Fibroblast of skin of back (primary cell): ENCODE measurements around the gene GCN1. TPM values are rescaled to one million over a fixed set of nuclear protein-coding genes. Genes with fewer than 3 reads are reported as not detected.
A peak's percentile ranks its signal among the peaks of the same experiment; 100 is the strongest.
"Not testable (repeated sequence)": the region's sequence is repeated elsewhere in the genome, so short reads cannot be mapped to it uniquely, and the experiment has no call there.

ENCODE experiments used
- DNase-seq: peaks from one replicate; pipeline ENCODE4 v3.0.0-alpha.2; 2013
- polyA plus RNA-seq, 2 experiments: library from polyadenylated mRNA; unstranded; fragments of 120-200 nt; gene quantifications; one replicate each; pipeline ENCODE4 v1.2.1, GENCODE V29; 2013; ENCODE audit not compliant: insufficient read length in 2 of 2

Gene GCN1, protein sequence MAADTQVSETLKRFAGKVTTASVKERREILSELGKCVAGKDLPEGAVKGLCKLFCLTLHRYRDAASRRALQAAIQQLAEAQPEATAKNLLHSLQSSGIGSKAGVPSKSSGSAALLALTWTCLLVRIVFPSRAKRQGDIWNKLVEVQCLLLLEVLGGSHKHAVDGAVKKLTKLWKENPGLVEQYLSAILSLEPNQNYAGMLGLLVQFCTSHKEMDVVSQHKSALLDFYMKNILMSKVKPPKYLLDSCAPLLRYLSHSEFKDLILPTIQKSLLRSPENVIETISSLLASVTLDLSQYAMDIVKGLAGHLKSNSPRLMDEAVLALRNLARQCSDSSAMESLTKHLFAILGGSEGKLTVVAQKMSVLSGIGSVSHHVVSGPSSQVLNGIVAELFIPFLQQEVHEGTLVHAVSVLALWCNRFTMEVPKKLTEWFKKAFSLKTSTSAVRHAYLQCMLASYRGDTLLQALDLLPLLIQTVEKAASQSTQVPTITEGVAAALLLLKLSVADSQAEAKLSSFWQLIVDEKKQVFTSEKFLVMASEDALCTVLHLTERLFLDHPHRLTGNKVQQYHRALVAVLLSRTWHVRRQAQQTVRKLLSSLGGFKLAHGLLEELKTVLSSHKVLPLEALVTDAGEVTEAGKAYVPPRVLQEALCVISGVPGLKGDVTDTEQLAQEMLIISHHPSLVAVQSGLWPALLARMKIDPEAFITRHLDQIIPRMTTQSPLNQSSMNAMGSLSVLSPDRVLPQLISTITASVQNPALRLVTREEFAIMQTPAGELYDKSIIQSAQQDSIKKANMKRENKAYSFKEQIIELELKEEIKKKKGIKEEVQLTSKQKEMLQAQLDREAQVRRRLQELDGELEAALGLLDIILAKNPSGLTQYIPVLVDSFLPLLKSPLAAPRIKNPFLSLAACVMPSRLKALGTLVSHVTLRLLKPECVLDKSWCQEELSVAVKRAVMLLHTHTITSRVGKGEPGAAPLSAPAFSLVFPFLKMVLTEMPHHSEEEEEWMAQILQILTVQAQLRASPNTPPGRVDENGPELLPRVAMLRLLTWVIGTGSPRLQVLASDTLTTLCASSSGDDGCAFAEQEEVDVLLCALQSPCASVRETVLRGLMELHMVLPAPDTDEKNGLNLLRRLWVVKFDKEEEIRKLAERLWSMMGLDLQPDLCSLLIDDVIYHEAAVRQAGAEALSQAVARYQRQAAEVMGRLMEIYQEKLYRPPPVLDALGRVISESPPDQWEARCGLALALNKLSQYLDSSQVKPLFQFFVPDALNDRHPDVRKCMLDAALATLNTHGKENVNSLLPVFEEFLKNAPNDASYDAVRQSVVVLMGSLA (N-terminal part only)
- 56.1 TPM for polyA plus RNA-seq (2013, experiment 1 of 2; ENCODE audit: insufficient read length)
- 45.1 TPM for polyA plus RNA-seq (2013, experiment 2 of 2; ENCODE audit: insufficient read length)

- peak; percentile 81 for DNase-seq
These were observed at the start of gene GCN1 for GRCh38 chr12:120194534-120195395. Gene GCN1 (minus strand): TSS chr12:120194715. CDS start chr12:120194697, 18 bp downstream.

- no peak for DNase-seq
These were observed 48.6 kb upstream of the GCN1 start for GRCh38 chr12:120242971-120243699.

- no peak for DNase-seq
These were observed 47.8 kb upstream of the GCN1 start for GRCh38 chr12:120242275-120242799.

- no peak for DNase-seq
These were observed 47.2 kb upstream of the GCN1 start for GRCh38 chr12:120241561-120242274.

- DNase-seq = no peak
These were observed 45.9 kb upstream of the GCN1 start for GRCh38 chr12:120240495-120240833.

DNA sequence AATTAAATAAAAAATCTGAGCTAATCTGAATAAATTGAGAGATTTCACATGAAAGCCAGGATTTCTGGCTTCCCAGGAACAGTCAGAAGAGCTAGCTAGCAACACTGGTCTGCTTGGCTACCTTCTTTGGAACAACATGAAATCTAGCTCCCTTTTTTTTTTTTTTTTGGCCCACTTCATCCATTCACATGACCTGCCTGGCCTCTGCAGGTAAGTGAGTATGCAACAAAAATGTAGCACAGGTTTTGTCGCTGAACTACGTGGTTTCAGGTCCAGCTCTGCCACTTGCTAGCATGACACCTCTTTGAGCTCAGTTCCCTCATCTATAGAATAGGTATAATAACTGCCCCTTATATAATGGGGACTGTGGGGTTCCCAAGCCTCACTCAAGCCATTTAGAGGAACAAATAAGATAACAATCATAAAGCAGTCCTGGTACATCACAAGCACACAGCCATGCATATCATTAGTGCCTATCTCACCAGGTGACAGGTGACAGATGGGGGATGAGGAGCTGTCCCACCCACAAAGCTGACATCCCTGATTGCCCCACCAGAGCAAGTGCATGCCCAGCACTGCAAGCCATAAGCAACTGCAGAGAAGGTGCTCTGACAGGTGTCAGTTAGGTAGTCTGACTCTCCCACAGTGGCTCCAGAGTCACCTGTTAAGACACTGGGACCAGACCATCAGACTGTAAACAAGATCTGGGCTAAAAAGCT lies 45.4 kb upstream of the GCN1 start:
- DNase-seq = no peak

- no peak for DNase-seq
These were observed 44.4 kb upstream of the GCN1 start for GRCh38 chr12:120238839-120239445.

- DNase-seq = no peak
These were observed 43.7 kb upstream of the GCN1 start for GRCh38 chr12:120238217-120238616.

- DNase-seq = peak; percentile 90
These were observed 43.1 kb upstream of the GCN1 start for GRCh38 chr12:120237360-120238171.

GRCh38 chr12:120236809-120237208 lies 42.3 kb upstream of the GCN1 start:
- not testable (repeated sequence) for DNase-seq

GRCh38 chr12:120235369-120236323 lies 41.1 kb upstream of the GCN1 start:
- peak; percentile 48 for DNase-seq

DNA sequence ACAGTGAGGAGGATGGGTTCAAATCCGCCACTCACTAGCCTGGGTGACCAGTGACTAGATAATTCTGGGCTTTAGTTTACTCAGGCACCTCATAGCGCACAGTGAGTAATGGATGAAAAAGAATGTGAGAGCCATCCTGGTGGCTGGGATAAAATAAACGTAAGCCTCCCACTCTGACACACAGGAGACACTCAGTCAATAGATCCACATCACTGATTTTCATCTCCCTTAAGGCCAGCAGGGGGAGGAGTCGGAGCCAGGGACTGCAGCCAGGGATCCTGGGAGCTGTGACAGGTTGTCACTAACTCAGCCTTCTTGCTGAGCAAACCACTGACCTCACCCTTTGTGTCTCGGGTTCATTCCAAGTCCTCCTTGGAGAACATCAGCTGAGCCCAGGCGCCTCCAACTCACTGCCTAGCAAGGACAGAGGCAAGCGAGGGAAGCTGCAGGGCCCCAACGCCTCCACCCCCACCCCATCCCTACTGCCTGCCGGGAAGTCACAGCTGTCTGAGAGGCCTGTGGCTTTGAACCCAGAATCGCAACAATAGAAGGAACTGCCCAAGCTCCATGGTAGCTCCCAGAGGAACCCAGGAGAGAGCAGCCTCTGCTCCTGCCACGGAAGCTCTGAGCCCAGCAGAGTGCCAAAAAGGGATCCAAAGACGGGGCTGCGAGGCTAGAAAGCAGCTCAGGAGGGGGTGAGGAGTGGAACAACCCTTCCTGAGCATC lies 40.3 kb upstream of the GCN1 start:
- peak; percentile 99 for DNase-seq

DNA sequence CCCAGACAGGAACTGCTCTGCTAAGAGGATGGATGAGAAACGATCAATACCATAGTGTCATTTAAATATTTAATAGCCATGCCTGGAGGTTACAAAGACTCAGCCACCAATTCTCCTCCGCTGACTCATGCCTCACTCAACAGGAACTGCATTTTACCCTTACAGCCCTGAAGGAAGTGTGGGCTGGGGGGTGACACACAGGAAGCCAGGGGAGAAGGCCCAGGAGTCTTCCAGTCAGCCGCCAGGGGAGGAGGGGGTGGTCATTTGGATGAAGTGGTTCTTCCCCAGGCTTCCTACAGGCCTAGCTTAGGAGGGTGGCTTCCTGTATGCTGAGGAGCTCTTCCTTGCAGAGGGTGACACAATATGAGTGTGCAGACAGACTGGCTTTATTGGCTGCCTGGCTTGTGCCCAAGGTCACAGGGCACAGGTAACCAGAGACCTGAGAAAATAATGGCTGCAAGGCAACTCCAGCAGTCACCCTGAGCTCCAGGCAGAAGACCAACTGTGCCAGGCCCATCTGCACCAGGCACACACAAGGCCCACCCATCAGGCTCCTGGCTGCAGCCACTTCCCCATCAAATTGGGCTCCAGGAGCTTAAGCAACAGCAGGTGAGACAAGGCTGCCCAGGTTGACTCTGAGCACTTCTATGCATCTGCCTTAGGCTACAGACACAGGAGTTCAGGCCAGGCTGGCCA lies 36.9 kb upstream of the GCN1 start:
- peak; percentile 99 for DNase-seq

DNA sequence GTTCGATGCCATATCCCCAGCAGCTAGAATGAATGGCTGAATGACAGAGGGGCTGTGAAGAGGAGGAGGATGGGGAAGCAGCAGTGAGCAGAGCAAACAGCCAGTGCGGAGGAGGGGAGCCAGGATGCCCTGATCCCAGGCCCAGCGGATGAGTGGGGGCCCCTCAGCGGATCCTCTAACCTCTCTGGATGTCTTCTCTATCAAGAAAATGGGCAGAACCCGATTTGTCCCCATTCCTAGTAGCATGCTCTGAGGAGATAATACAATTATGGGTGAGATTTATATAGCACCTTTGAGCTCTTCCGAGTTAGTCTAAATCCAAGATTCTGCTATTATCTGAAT lies 36.4 kb upstream of the GCN1 start:
- no peak for DNase-seq

- peak; percentile 99 for DNase-seq
These were observed 35.9 kb upstream of the GCN1 start for GRCh38 chr12:120230326-120230973.
